DND-41 (cell line): ENCODE measurements around the gene NUDT4.
A peak's percentile ranks its signal among the peaks of the same experiment; 100 is the strongest.

Experiments used
- ATAC-seq: fragments of 200-7000 bp; cut with Tn5 transposase; 3 replicates; pipeline ENCODE4 v1.9.1; 2021; ENCODE audit warnings: low read depth; ENCODE audit not compliant: insufficient read depth
- DNase-seq: peaks from one replicate; pipeline ENCODE4 v3.0.0-alpha.2; 2020
- H2AFZ ChIP-seq: 2 replicates; pipeline ENCODE4 v1.6.0; 2012; ENCODE audit warnings: low read depth, low read length
- H3K27ac ChIP-seq: 2 replicates; pipeline ENCODE4 v1.5.1; 2012; ENCODE audit warnings: low read length, inconsistent platforms
- H3K27me3 ChIP-seq: fragments of 200-600 bp; sonication (generic); 2 replicates; pipeline ENCODE4 v1.6.0; 2012; ENCODE audit warnings: low read length, mild to moderate bottlenecking, inconsistent platforms; ENCODE audit not compliant: insufficient read depth, poor library complexity
- H3K36me3 ChIP-seq: 2 replicates; pipeline ENCODE4 v1.5.1; 2012; ENCODE audit warnings: low read length, inconsistent platforms; ENCODE audit not compliant: insufficient read depth
- H3K4me1 ChIP-seq: 2 replicates; pipeline ENCODE4 v1.5.1; 2012; ENCODE audit warnings: mild to moderate bottlenecking, low read length; ENCODE audit not compliant: insufficient read depth
- H3K4me2 ChIP-seq: 2 replicates; pipeline ENCODE4 v1.6.0; 2012; ENCODE audit warnings: mild to moderate bottlenecking, moderate library complexity, low read length, inconsistent platforms; ENCODE audit not compliant: insufficient read depth
- H3K4me3 ChIP-seq, 2 experiments: fragments of 200-600 bp in 1 of 2; shearing (Covaris generic) in 1 of 2; 2 replicates each; pipeline ENCODE4 v1.5.1; 2012 to 2016; ENCODE audit warnings: inconsistent platforms in 2 of 2, low read length in 2 of 2, mild to moderate bottlenecking in 2 of 2, low read depth in 1 of 2, moderate library complexity in 1 of 2
- H3K79me2 ChIP-seq: 2 replicates; pipeline ENCODE4 v1.6.0; 2012; ENCODE audit warnings: low read length, inconsistent platforms; ENCODE audit not compliant: insufficient read depth
- H3K9ac ChIP-seq: 2 replicates; pipeline ENCODE4 v1.6.0; 2012; ENCODE audit warnings: low read depth, mild to moderate bottlenecking, inconsistent platforms, low read length, moderate library complexity
- H3K9me3 ChIP-seq: 2 replicates; pipeline ENCODE4 v1.5.1; 2012; ENCODE audit warnings: low read length, moderate library complexity, mild to moderate bottlenecking, inconsistent platforms; ENCODE audit not compliant: insufficient read depth, severe bottlenecking
- H4K20me1 ChIP-seq: 2 replicates; pipeline ENCODE4 v1.6.0; 2012; ENCODE audit warnings: low read length; ENCODE audit not compliant: insufficient read depth
- EZH2 ChIP-seq: IDR thresholded peaks from 3 replicates; pipeline ENCODE4 v1.6.1; 2012; ENCODE audit warnings: borderline replicate concordance, low read depth, mild to moderate bottlenecking, moderate library complexity, low read length, inconsistent platforms; ENCODE audit not compliant: severe bottlenecking
- TF ChIP-seq, protein P1 (sequence below): IDR thresholded peaks from 2 replicates; pipeline ENCODE4 v1.5.1; 2012; ENCODE audit warnings: borderline replicate concordance, low read length, moderate library complexity, mild to moderate bottlenecking; ENCODE audit not compliant: poor library complexity, severe bottlenecking; ENCODE audit errors: extremely low read depth

NUDT4 gene

GRCh38 chr12:93403988-93404803 lies 26.5 kb downstream of the NUDT4 start:
- Histone ChIP-seq H4K20me1 (peaks cover 7% of the 10 kb centered on the region; the same call in 1 of the 2 replicates), H3K9me3 (no peaks in the 10 kb centered on the region), H3K4me3 (no peak overlapping the region), H3K79me2 (peaks cover 5% of the 10 kb centered on the region; the same call in 1 of the 2 replicates), H3K9ac (no peak overlapping the region), H3K4me1 (no peaks in the 10 kb centered on the region), H2AFZ (no peak overlapping the region), H3K27me3 (no peaks in the 10 kb centered on the region), H3K27ac (no peak overlapping the region), H3K4me2 (no peak overlapping the region), H3K36me3 (peaks cover 58% of the 10 kb centered on the region)
- no peak for DNase-seq
- TF ChIP-seq, protein P1, sequence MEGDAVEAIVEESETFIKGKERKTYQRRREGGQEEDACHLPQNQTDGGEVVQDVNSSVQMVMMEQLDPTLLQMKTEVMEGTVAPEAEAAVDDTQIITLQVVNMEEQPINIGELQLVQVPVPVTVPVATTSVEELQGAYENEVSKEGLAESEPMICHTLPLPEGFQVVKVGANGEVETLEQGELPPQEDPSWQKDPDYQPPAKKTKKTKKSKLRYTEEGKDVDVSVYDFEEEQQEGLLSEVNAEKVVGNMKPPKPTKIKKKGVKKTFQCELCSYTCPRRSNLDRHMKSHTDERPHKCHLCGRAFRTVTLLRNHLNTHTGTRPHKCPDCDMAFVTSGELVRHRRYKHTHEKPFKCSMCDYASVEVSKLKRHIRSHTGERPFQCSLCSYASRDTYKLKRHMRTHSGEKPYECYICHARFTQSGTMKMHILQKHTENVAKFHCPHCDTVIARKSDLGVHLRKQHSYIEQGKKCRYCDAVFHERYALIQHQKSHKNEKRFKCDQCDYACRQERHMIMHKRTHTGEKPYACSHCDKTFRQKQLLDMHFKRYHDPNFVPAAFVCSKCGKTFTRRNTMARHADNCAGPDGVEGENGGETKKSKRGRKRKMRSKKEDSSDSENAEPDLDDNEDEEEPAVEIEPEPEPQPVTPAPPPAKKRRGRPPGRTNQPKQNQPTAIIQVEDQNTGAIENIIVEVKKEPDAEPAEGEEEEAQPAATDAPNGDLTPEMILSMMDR, result no peak
- no peak for TF ChIP-seq EZH2
- no peak for ATAC-seq

GRCh38 chr12:93404961-93405849 lies 27.5 kb downstream of the NUDT4 start:
- peaks cover 12% of the 10 kb centered on the region for H4K20me1 ChIP-seq
- H3K27ac ChIP-seq, result no peak overlapping the region
- peaks cover 64% of the 10 kb centered on the region for H3K36me3 ChIP-seq
- no peak overlapping the region for H2AFZ ChIP-seq
- no peak overlapping the region for H3K4me2 ChIP-seq
- DNase-seq (no peak), ATAC-seq (0 out of 3 replicates have a peak, but pooled peaks have one; percentile 34)
- H3K9ac ChIP-seq, result no peak overlapping the region
- H3K4me3 ChIP-seq, result no peak overlapping the region
- no peaks in the 10 kb centered on the region for H3K9me3 ChIP-seq
- peaks cover 10% of the 10 kb centered on the region; the same call in 1 of the 2 replicates for H3K79me2 ChIP-seq
- TF ChIP-seq EZH2, result no peak
- TF ChIP-seq, protein P1, result no peak
- no peaks in the 10 kb centered on the region for H3K27me3 ChIP-seq
- no peaks in the 10 kb centered on the region for H3K4me1 ChIP-seq

GRCh38 chr12:93407054-93407962 lies 29.6 kb downstream of the NUDT4 start:
- no peak for DNase-seq
- Histone ChIP-seq H3K9ac (no peak overlapping the region), H3K27me3 (no peaks in the 10 kb centered on the region), H3K4me2 (no peak overlapping the region), H3K36me3 (peaks cover 77% of the 10 kb centered on the region), H3K79me2 (peaks cover 31% of the 10 kb centered on the region), H3K27ac (peak overlapping the region; percentile 32; the same call in 1 of the 2 replicates), H4K20me1 (peaks cover 27% of the 10 kb centered on the region), H3K9me3 (no peaks in the 10 kb centered on the region), H3K4me3 (no peak overlapping the region), H3K4me1 (no peaks in the 10 kb centered on the region), H2AFZ (no peak overlapping the region)
- TF ChIP-seq, protein P1, result no peak
- no peak for TF ChIP-seq EZH2
- ATAC-seq, result peak; percentile 28; the same call in 2 of the 3 replicates
